HL-60 (cell line): Measurements from ENCODE around the gene DEFB119.

Experiments
- CTCF ChIP-seq: IDR thresholded peaks from one replicate; pipeline ENCODE4 v1.5.1; 2011; ENCODE audit warnings: low read length, control low read depth, inconsistent platforms; ENCODE audit not compliant: insufficient read depth
- POLR2AphosphoS5 ChIP-seq: IDR thresholded peaks from 2 replicates; pipeline ENCODE4 v1.6.1; 2012; ENCODE audit warnings: low read depth
- REST ChIP-seq: IDR thresholded peaks from 2 replicates; pipeline ENCODE4 v1.6.1; 2012; ENCODE audit warnings: low read depth; ENCODE audit not compliant: insufficient replicate concordance

GRCh38 chr20:31330893-31331292, 59.5 kb downstream of the DEFB119 start:
- TF ChIP-seq REST: no peak
- TF ChIP-seq CTCF: no peak
- no peak for TF ChIP-seq POLR2AphosphoS5
